ENCODE measurements around the gene TMEM202.
"Not testable (repeated sequence)": the region's sequence is repeated elsewhere in the genome, so short reads cannot be mapped to it uniquely, and the experiment has no call there.

DNA sequence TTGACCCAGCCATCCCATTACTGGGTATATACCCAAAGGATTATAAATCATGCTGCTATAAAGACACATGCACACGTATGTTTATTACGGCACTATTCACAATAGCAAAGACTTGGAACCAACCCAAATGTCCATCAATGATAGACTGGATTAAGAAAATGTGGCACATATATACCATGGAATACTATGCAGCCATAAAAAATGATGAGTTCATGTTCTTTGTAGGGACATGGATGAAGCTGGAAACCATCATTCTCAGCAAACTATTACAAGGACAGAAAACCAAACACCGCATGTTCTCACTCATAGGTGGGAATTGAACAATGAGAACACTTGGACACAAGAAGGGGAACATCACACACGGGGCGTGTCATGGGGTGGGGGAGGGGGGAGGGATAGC lies 44.7 kb downstream of the TMEM202 start:
- TF ChIP-seq, protein P1, sequence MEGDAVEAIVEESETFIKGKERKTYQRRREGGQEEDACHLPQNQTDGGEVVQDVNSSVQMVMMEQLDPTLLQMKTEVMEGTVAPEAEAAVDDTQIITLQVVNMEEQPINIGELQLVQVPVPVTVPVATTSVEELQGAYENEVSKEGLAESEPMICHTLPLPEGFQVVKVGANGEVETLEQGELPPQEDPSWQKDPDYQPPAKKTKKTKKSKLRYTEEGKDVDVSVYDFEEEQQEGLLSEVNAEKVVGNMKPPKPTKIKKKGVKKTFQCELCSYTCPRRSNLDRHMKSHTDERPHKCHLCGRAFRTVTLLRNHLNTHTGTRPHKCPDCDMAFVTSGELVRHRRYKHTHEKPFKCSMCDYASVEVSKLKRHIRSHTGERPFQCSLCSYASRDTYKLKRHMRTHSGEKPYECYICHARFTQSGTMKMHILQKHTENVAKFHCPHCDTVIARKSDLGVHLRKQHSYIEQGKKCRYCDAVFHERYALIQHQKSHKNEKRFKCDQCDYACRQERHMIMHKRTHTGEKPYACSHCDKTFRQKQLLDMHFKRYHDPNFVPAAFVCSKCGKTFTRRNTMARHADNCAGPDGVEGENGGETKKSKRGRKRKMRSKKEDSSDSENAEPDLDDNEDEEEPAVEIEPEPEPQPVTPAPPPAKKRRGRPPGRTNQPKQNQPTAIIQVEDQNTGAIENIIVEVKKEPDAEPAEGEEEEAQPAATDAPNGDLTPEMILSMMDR (conservative IDR thresholded peaks at IDR 0.05 in 1 of 2, IDR thresholded peaks at IDR 0.05 in 1 of 2; ENCODE audit: low read depth in 1 of 2, low read length in 2 of 2), result not testable (repeated sequence)
- not testable (repeated sequence) for TF ChIP-seq EZH2 (IDR thresholded peaks at IDR 0.05; ENCODE audit: low read length, missing control alignments)

All from fibroblast of lung (primary cell).